Effector memory CD8-positive, alpha-beta T cell (primary cell): ENCODE measurements around the gene PTPA.
A peak's percentile ranks its signal among the peaks of the same experiment; 100 is the strongest.
"Not testable (repeated sequence)": the region's sequence is repeated elsewhere in the genome, so short reads cannot be mapped to it uniquely, and the experiment has no call there.

Experiments
- ATAC-seq: fragments of 150-1000 bp; cut with Tn5 transposase; replicated peaks from 2 replicates; pipeline ENCODE4 v1.10.0; 2021; ENCODE audit warnings: mild to moderate bottlenecking, moderate library complexity
- DNase-seq, 3 experiments: peaks; one replicate each; pipeline ENCODE4 v3.0.0; 2021
- H3K27ac Mint-ChIP-seq, 2 donors: one replicate each; pipeline ENCODE4 v1.8.0; 2022; ENCODE audit warnings: mild to moderate bottlenecking in 2 of 2, mixed read lengths in 2 of 2, moderate library complexity in 2 of 2
- H3K27me3 Mint-ChIP-seq, 2 donors: one replicate each; pipeline ENCODE4 v1.8.0; 2022; ENCODE audit warnings: mixed read lengths in 2 of 2
- H3K36me3 Mint-ChIP-seq: one replicate; pipeline ENCODE4 v1.8.0; 2022; ENCODE audit warnings: mild to moderate bottlenecking, moderate library complexity, mixed read lengths; ENCODE audit not compliant: insufficient read depth
- H3K4me1 Mint-ChIP-seq, 2 donors: one replicate each; pipeline ENCODE4 v1.8.0; 2022; ENCODE audit warnings: low read depth in 2 of 2, mixed read lengths in 2 of 2
- H3K4me3 Mint-ChIP-seq, 2 donors: one replicate each; pipeline ENCODE4 v1.8.0; 2022; ENCODE audit warnings: mild to moderate bottlenecking in 2 of 2, mixed read lengths in 2 of 2, moderate library complexity in 2 of 2
- H3K9me3 Mint-ChIP-seq, 2 donors: one replicate each; pipeline ENCODE4 v1.8.0; 2022; ENCODE audit warnings: mixed read lengths in 2 of 2

The PTPA gene

DNA sequence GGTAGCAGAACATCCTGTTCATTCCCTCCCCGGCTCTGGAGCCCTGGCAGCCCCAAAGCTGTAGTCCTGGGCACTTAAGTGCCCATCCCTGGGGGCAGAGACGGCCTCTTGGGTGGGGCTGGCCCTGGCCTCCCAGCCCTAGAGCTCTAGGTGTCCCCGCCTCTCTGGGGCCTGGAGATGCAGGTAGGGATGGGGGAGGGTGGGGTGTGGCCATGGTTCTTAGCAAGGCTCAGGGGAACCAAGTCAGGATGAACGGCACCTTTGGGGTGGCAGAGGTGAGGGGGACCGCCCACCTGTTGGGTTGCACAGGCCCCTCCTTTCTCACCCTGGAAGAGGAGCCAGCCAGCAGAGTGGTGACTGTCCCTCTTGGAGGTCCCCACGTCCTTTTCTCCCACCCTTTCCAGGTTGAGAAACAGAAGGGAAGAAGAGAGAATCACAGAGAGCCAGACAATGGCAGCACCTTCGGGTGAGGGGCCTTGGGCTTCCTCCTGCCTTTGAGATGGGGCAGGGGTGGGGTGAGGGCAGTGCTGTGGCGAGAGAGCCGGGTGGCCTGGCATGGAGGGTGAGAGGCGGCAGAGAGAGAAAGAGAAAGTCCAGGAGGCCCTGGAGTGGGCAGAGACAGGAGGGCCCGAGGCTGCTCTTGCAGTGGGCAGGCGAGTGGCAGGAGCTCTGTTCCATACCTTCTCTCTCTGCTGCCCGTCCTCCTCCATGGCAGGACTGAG is 3.0 kb upstream of the PTPA start:
- no peak for DNase-seq
- Mint-ChIP-seq H3K27me3 (no peaks in the 10 kb centered on the region), H3K4me3 (peak overlapping the region; percentile 88 to 90), H3K36me3 (peaks cover 9% of the 10 kb centered on the region), H3K9me3 (no peaks in the 10 kb centered on the region), H3K4me1 (peaks cover 7 to 15% of the 10 kb centered on the region in 2 donors), H3K27ac (peak overlapping the region in 1 of 2 donors; percentile 88)
- no peak for ATAC-seq

DNA sequence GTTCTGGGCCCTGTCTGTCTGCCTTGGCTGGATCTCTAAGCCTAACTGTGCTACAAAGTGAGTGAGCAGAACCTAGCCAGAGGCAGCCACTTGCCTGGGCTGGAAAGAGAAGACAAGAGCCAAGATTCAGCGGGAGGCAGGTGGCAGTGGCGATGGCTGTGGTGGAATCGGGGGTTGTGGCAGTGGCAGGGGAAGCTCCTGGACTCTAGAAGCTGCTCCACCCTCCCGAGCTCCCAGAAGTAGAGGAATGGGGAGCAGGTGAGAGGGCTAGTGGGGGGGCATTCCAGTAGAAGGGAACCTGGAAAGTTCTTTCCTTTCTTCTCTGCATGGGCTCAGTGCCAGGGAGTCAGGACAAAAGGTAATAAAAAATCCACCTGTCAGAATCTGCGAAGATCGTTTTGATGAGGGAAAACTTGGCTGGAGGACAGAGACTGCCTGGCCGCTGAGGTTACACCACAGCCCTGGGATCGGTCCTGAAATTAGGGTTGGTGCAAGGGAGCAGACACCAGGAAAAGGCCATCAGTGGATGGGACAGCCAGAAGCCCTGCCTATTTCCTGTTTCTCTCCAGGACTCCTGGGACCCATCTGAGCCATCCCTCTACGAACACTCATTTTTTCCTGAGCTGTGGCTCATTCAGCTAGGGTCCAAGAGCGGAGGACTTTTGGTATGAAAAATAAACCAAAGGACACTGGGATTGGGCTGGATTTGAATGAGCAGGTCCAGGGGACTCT is 2.2 kb upstream of the PTPA start:
- ATAC-seq (no peak), DNase-seq (no peak)
- peaks cover 9% of the 10 kb centered on the region for H3K36me3 Mint-ChIP-seq
- no peaks in the 10 kb centered on the region for H3K27me3 Mint-ChIP-seq
- peak overlapping the region in 1 of 2 donors; percentile 88 for H3K27ac Mint-ChIP-seq
- peak overlapping the region; percentile 88 to 90 for H3K4me3 Mint-ChIP-seq
- H3K9me3 Mint-ChIP-seq, result no peaks in the 10 kb centered on the region
- H3K4me1 Mint-ChIP-seq, result peaks cover 7 to 15% of the 10 kb centered on the region in 2 donors

DNA sequence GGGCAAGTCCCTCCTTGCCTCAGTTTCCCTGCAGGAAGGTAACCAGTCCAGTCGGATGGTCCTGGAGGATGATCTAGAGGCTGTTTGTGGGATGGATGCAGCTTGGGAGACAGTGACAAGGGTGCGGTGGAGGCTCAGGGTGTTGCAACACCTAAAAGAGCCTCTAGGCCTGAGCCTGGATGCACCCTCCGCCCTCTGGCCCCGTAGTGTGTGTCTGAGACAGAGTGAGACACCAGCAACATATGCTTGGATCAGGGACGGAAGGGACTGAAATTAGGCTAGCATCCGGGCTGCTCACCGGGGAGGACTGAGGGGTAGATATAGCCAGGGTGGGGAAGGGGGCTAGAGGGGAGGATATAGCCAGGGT is 1.7 kb upstream of the PTPA start:
- Mint-ChIP-seq H3K4me1 (peaks cover 7 to 15% of the 10 kb centered on the region in 2 donors), H3K4me3 (peak overlapping the region; percentile 88 to 90), H3K9me3 (no peaks in the 10 kb centered on the region), H3K27me3 (no peaks in the 10 kb centered on the region), H3K36me3 (peaks cover 9% of the 10 kb centered on the region), H3K27ac (peak overlapping the region in 1 of 2 donors; percentile 88)
- DNase-seq (no peak), ATAC-seq (no peak)

DNA sequence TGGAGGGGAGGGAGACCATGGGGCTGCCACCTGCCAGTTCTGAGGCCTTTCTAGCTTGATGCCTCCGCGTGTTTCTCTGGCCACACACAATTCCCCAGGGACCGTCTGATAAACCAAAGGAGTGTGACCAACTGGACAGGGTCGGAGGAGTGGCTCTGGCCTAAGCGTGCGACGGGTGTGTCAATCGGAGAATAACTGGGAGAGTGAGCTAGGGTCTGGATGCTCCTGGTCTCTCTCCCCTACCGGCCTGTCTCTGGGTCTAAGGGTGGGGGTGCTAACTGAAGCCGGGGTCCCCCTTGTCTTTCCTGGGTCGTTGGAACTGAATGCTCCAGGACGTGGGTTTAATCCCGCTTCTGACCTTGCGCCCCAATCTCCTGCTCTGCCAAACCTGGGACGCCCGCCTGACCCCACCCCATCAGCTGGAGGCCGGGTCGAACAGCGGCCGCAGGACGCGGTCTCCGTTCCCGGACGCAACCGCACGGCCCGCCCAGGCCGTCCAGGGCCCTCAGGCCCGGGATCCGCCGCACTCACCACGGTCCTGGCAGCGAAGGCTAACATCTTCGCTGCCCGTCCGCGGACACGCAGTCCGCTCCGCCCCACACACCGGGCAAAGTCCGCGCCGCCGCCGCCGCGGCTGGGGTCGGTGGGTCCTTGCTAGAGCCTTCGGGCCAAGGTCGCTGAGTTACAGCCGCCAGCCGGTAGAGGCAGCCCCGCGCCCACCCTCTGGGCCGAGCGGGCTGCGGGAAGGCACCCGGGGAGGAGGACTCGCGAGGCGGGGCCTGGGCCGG is 1.1 kb upstream of the PTPA start:
- Mint-ChIP-seq H3K4me1 (peaks cover 7 to 18% of the 10 kb centered on the region in 2 donors), H3K27me3 (no peaks in the 10 kb centered on the region), H3K27ac (peak overlapping the region in 1 of 2 donors; percentile 92), H3K36me3 (peaks cover 9% of the 10 kb centered on the region), H3K4me3 (peak overlapping the region; percentile 88 to 90), H3K9me3 (no peaks in the 10 kb centered on the region)
- no peak for ATAC-seq
- peak in 2 of 3 experiments; percentile 7 to 15 for DNase-seq

DNA sequence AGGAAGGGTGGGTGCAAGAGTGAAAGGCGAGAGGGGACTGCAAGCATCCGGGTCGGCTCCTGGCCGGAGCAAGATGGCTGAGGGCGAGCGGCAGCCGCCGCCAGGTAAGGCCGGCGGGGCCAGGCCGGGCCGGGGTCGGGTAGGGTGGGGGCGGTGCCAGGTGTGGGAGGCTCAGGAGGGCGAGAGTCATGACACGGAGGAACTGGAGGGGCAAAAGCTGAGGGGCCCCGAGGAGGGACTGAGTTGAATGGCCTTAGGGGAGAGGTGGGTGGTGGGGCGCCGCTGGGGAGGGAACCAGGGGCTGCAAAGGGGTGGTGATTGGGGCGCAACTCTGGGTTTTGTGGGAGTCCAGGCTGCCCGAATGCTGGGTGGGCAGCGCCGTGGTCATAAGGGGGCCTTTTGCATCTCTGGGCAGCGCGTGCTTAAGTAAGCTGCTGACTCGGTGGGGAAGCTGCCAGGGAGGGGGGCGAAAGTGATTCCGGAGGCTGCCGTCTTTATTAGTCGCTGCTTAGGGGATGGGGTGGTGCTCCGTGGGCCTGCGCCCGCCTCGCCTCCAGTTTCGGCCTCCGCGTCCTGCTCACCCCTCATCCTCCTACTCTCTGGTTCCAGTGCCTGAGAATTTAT is 425 bp downstream of the PTPA start:
- Mint-ChIP-seq H3K27ac (peak overlapping the region; percentile 86 to 92), H3K4me1 (peaks cover 7 to 20% of the 10 kb centered on the region in 2 donors)

DNA sequence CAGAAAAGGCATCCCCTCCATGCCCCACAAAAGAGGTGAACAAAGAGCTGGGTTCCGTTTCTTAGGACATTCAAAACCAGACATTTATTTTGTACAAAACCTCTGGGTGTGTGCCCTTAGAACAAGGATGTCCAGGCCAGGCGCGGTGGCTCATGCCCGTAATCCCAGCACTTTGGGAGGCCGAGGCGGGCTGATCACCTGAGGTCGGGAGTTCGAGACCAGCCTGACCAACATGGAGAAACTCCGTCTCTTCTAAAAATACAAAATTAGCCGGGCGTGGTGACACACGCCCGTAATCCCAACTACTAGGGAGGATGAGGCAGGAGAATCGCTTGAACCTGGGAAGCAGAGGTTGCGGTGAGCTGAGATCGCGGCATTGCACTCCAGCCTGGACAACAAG is 1.3 kb downstream of the PTPA start:
- Mint-ChIP-seq H3K4me3 (peak overlapping the region; percentile 88 to 90), H3K4me1 (peaks cover 7 to 20% of the 10 kb centered on the region in 2 donors), H3K27ac (peak overlapping the region in 1 of 2 donors; percentile 86)
- H3K36me3 Mint-ChIP-seq, ATAC-seq, H3K9me3 Mint-ChIP-seq, H3K27me3 Mint-ChIP-seq, DNase-seq: not testable (repeated sequence)

More for the DNA sequence above, 425 bp downstream of the PTPA start:
- DNase-seq (peak in 2 of 3 experiments; percentile 9 to 16), ATAC-seq (no peak)
- Mint-ChIP-seq H3K27me3 (no peaks in the 10 kb centered on the region), H3K9me3 (no peaks in the 10 kb centered on the region), H3K4me3 (peak overlapping the region; percentile 88 to 90), H3K36me3 (peaks cover 9% of the 10 kb centered on the region)

DNA sequence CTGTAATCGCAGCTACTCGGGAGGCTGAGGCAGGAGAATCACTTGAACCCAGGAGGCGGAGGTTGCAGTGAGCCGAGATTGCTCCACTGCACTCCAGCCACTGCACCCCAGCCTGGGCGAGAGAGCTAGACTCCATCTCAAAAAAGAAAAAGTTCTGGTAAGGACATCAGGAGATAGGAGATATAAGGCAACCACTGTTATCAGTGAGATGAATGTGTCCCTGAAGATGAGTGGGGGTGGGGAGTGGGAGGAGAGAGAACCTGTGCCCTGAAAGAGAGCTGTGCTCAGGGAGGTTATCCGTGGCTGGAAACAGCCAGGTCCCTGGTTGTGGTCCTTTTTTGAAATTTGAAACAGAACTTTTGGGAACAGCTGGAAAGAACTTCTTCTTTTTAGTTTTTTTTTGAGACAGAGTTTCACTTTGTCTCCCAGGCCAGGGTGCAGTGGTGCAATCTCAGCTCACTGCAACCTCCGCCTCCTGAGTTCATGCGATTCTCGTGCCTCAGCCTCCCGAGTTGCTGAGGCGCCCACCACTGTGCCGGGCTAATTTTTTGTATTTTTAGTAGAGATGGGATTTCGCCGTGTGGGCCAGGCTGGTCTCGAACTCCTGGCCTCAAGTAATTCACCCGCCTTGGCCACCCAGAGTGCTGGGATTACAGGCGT is 2.6 kb downstream of the PTPA start:
- H3K27ac Mint-ChIP-seq, result no peak overlapping the region
- peaks cover 7 to 20% of the 10 kb centered on the region in 2 donors for H3K4me1 Mint-ChIP-seq
- no peak for ATAC-seq
- no peaks in the 10 kb centered on the region for H3K9me3 Mint-ChIP-seq
- H3K4me3 Mint-ChIP-seq, result peak overlapping the region in 1 of 2 donors; percentile 14
- no peaks in the 10 kb centered on the region for H3K27me3 Mint-ChIP-seq
- no peak for DNase-seq
- peaks cover 3% of the 10 kb centered on the region for H3K36me3 Mint-ChIP-seq

DNA sequence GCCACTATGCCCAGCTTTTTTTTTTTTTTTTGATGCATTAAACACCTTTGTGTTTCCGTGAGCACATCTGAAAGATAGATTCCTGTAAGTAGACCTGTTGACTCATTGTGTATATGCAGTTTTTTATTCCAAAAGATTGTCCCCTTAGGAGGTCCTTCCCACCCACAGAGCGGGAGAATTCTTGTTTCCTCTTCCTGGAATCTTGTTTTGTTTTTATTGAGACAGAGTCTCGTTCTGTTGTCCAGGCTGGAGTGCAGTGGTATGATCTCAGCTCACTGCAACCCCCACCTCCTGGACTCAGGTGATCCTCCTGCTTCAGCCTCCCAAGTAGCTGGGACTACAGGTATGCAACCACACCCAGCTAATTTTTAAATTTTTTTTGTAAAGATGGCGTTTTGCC is 7.6 kb downstream of the PTPA start:
- peaks cover 20% of the 10 kb centered on the region for H3K36me3 Mint-ChIP-seq
- ATAC-seq, result no peak
- no peaks in the 10 kb centered on the region for H3K9me3 Mint-ChIP-seq
- DNase-seq, result no peak
- H3K4me3 Mint-ChIP-seq, result no peak overlapping the region
- H3K27ac Mint-ChIP-seq, result no peak overlapping the region
- peaks cover 7% of the 10 kb centered on the region in 2 donors for H3K4me1 Mint-ChIP-seq
- no peaks in the 10 kb centered on the region for H3K27me3 Mint-ChIP-seq

DNA sequence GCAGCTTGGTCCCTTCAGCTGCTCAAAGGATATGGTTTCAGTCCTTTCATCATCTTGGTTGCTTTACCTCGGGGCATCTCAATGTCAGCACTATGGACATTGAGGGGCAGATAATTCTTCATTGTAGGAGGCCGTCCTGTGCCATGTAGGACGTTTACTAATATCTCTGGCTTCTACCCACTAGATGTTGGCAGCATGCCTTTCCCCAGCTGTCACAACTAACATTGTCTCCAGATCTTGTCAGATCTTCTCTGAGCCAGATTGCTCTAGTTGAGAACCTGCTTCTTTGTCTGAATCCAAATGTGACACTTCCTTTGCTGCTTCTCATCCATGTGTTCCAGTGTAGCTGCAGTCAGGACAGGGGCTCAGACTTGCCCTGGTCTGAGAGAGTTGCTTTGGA is 10.3 kb downstream of the PTPA start:
- Mint-ChIP-seq H3K27me3 (no peaks in the 10 kb centered on the region), H3K27ac (no peak overlapping the region), H3K4me1 (peaks cover 2 to 7% of the 10 kb centered on the region in 2 donors), H3K9me3 (no peaks in the 10 kb centered on the region), H3K4me3 (no peak overlapping the region), H3K36me3 (peaks cover 31% of the 10 kb centered on the region)
- DNase-seq (no peak), ATAC-seq (no peak)

DNA sequence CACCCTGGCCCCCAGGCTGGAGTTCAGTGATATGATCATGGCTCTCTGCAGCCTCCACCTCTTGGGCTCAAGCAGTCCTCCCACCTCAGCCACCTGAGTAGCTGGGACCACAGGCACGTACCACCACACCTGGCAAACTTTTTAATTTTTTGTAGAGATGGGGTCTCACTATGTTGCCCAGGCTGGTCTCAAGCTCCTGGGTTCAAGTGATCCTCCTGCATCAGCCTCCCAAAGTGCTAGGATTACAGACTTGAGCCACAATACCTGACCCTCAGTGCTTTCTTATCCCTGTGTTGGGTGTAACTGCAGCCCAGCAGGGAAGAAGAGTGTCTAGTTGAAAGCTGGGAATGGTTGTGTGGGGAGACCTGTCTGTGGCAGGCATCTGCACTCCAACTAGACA is 10.9 kb downstream of the PTPA start:
- Mint-ChIP-seq H3K27ac (no peak overlapping the region), H3K4me1 (peaks cover 2 to 7% of the 10 kb centered on the region in 2 donors), H3K36me3 (peaks cover 31% of the 10 kb centered on the region), H3K9me3 (no peaks in the 10 kb centered on the region), H3K4me3 (no peak overlapping the region), H3K27me3 (no peaks in the 10 kb centered on the region)
- ATAC-seq (no peak), DNase-seq (no peak)

DNA sequence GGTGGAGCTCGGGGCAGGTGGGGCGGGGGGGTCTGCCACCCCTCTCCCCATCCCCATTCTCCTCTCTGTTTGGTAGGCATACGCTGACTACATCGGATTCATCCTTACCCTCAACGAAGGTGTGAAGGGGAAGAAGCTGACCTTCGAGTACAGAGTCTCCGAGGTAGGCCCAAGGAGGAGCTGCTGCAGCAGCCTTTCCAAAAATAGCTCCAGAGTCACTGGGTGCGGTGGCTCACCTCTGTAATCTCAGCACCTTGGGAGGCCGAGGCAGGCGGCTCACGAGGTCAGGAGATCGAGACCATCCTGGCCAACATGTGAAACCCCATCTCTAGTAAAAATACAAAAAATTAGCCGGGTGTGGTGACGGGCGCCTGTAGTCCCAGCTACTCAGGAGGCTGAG is 11.8 kb downstream of the PTPA start:
- ATAC-seq, DNase-seq, H3K4me3 Mint-ChIP-seq, H3K9me3 Mint-ChIP-seq, H3K27me3 Mint-ChIP-seq, H3K4me1 Mint-ChIP-seq, H3K27ac Mint-ChIP-seq: not testable (repeated sequence)
- peaks cover 36% of the 10 kb centered on the region for H3K36me3 Mint-ChIP-seq

DNA sequence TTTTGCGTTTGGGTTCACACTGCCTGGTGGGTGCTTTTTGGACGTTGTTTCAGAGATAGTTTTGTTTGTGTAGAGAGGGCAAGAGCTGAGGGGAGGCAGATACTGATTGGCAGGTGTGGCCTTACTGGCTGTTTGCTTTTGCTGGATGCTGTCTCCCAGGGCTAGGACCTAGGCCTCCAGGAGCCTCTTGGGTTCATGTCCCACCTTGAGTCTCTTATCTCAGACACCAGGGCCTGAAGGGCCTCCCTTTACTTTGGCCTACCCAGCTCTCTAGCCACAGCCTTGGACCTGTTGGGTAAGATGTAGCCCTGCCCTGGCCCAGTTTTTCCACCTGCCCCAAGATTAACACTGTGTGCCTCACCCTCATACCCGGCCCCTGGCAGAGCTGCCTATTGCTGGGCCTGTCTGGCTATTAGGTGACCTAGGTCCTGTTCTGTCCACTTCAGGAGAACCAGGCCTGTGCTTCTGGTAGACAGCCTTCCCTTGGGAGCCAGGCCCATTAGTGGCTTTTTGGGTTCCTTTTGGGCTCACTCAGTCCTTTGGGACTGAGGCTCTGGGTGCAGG is 13.4 kb downstream of the PTPA start:
- Mint-ChIP-seq H3K9me3 (no peaks in the 10 kb centered on the region), H3K36me3 (peaks cover 43% of the 10 kb centered on the region), H3K27me3 (no peaks in the 10 kb centered on the region), H3K4me3 (no peak overlapping the region), H3K27ac (no peak overlapping the region), H3K4me1 (peaks cover 2 to 7% of the 10 kb centered on the region in 2 donors)
- ATAC-seq (no peak), DNase-seq (no peak)
